ENCODE data around the gene MPHOSPH10.
"Not testable (repeated sequence)": the region's sequence is repeated elsewhere in the genome, so short reads cannot be mapped to it uniquely, and the experiment has no call there.

The MPHOSPH10 gene

GRCh38 chr2:71130152-71130904 is at the start of gene MPHOSPH10, which contains the start of gene MCEE:
MPHOSPH10 (plus strand) TSS chr2:71130634; CDS start chr2:71130666, 32 bp downstream.
MCEE (minus strand) TSS chr2:71130229; CDS start chr2:71130219, 10 bp downstream.
- peak; percentile 97 for DNase-seq

DNA sequence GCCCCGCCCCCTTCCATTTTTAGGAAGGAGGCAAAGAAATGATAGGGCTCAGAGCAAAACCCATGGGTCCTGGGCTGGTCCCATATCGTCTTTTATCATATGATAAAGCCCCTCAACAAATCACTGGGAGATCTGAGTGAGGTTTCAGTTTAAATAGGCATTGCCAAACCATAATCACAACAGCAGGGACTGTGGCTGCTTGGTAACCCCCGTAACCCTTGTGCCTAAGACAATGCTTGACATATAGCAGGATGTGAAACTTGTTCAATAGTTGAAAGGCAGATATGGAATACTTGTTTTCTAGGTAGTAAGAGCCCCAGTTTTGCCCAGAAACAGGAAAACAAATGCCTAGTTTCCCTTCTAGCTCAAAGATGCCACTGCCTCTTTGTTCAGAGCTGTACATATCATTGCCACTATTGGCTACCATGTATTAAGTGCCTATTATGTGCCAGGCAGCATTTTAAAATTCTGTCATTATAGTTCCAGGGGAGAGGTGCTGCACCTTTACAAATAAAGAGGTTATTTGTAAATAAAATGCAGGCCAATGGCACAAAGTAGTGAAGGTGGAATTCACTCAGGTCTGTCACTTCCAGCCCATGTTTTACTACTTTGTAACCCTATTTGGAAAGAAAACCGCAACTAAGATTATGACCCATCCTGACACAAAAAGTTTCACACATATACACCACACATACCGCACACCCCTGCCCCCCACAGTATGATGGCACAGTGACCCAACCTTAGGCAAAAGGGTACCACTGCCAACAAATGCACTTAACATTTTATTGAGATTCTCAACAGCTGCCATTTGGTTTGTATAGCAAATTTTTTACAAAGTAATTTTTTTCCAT is 47.8 kb upstream of the MPHOSPH10 start:
- no peak for DNase-seq

GRCh38 chr2:71083297-71083696 is 47.1 kb upstream of the MPHOSPH10 start:
- DNase-seq = not testable (repeated sequence)

- not testable (repeated sequence) for DNase-seq
Measured at GRCh38 chr2:71083752-71084312, 46.6 kb upstream of the MPHOSPH10 start.

DNA sequence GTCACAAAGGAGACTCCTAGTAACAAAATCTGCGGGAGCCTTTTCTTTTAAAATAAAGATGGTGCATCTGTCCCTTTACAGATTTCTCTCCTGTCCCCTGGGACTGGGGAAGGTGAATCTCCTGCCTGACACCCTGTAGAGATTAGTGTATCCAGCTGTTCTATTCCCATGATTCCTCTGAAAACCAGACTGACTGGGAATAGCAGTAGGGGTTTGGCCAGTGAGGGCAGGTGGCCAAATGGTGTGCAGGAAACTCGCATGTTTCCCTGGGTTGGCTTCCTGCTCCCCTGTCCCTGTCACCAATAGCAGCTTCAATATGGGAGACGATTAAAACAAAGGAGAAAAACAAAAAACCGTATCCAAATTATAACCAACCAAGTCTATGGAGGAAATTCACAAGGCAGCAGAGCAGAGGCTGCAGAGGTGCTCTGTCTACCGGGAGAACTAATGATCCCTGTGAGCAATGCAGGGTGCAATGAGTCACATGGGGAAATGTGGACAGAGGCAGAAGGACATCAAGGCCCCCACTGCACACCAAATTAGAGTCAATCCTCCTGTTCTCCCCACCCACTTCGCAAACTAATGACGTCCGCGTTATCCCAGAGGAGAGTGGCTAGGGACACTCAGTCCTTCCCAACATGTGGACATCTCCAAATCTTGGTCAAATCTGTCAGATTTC is 45.0 kb upstream of the MPHOSPH10 start:
- DNase-seq = not testable (repeated sequence)

DNA sequence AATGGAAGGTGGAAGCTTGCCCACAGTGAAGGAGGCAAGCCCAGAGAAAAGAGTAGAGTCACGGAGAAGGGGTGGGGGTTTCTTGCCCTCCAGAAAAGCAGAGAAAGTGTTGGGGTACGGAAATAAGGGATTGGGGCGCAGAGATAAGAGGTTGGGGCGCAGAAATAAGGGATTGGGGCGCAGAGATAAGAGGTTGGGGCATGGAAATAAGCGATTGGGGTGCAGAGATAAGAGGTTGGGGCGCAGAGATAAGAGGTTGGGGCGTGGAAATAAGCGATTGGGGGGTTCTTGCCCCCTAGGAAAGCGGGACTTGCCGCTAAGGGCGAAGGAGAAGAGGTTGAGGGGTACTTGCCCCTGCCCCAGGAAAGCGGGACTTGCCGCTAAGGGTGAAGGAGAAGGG is 41.0 kb upstream of the MPHOSPH10 start:
- not testable (repeated sequence) for DNase-seq

GRCh38 chr2:71091808-71092207 is 38.6 kb upstream of the MPHOSPH10 start:
- not testable (repeated sequence) for DNase-seq

GRCh38 chr2:71092491-71093260 is 37.8 kb upstream of the MPHOSPH10 start:
- not testable (repeated sequence) for DNase-seq

DNA sequence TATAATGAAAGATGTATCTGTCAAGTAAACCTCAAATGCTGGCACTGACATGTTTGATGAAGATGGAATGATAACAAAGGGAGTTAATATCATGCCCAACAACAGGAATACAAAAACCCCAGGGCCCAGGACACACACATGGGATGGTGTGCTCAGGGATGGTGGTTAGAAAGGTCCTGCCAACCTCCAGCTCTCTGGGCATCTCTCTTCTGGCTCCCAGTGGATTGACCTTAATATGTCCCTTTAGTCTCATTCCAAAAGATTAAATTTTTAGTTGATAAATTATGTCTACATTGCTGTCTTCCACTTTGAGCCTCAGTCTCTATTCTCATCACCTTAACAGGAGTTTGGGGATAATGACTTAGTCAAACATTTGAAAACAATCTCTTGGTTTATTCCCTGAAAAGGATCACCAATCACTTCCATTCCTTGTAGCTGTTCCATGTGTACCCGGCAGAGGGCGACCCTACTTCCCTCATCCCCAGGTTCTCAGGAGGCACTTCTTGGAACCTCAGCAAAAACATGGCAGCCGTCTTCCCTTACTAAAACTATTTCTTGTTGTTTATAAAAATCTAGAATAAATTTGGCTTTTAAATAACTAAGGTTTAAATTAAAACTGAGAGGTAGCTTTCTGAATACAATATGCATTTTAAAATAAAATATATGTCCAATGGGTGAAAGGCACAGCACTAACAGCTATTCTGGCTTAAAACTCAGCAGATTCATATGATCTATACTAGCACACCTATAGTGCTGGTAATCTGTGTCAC is 30.1 kb upstream of the MPHOSPH10 start:
- DNase-seq = peak; percentile 66

- peak; percentile 80 for DNase-seq
Measured at GRCh38 chr2:71101656-71102055, 28.8 kb upstream of the MPHOSPH10 start.

GRCh38 chr2:71102981-71103681 is 27.3 kb upstream of the MPHOSPH10 start:
- DNase-seq = no peak

GRCh38 chr2:71103809-71104208 is 26.6 kb upstream of the MPHOSPH10 start:
- no peak for DNase-seq

DNA sequence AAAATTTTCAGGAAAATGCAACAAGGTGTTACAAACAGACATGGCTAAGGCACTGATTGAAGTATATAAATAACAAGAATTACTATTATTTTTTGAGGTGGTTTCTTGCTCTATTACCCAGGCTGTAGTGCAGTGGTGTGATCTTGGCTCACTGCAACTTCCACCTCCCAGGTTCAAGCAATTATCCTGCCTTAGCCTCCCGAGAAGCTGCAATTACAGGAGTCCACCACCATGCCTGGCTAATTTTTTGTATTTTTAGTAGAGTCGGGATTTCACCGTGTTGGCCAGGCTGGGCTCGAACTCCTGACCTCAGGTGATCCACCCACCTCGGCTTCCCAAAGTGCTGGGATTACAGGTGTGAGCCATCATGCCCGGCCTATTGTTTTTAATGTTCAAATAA is 24.0 kb upstream of the MPHOSPH10 start:
- not testable (repeated sequence) for DNase-seq

DNA sequence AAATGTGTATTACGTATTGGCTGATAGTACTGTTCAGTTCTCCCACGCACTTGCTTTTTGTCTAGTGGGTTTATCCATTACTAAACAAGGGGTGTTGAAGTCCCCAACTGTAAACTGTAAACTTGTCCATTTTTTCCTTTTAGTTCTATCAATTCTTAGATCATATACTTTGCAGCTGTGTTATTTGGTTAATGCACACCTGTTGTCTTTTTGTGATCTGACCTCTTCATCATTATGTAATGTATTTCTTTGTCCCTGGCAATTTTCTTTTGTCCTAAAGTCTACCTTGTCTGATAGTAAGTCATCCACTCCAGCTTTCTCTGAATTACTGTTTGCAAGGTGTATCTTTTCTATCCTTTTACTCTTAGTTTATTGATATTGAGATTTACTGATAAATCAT is 22.3 kb upstream of the MPHOSPH10 start:
- no peak for DNase-seq

- DNase-seq = no peak
Measured at GRCh38 chr2:71113843-71114242, 16.6 kb upstream of the MPHOSPH10 start.

DNA sequence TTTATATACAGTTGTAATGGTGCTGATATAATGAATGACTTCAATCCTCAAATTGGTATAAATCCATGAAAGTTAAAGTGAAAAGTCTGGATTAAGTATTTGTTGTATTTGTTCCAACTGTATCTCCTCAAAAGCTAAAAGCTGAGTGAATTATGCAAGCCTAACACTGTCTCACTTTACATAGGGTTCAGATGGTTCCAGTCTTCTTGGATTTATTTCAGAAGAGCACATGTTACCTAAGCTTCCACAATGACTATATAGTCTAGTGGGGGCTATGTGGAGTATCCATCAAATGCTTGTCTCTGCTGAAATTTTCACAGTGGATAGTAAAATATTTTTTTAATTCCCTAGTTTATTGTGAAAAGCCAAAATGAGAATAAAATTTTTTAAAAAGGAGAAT is 13.4 kb upstream of the MPHOSPH10 start:
- no peak for DNase-seq

- no peak for DNase-seq
Measured at GRCh38 chr2:71120195-71120594, 10.2 kb upstream of the MPHOSPH10 start.

DNA sequence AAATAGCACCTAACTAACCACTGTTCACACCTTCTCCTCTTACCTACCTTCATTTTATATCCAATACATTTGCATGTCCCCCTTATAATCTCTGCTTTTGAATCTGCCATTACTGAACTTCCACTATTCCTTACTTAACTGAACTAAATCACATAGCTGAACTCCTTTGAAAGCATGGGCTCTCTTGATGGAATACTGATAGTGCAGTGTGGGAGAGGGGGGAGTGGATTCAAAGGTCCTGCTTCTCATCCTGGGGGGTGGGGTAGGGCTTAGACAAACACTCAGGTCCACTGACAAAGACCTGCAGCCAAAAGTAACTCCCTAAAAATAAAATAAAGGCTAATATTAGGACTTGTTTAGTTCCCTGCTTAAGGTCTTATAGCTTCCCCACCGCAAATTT is 9.0 kb upstream of the MPHOSPH10 start:
- no peak for DNase-seq

GRCh38 chr2:71122387-71123298 is 7.8 kb upstream of the MPHOSPH10 start:
- no peak for DNase-seq
